Measurements from ENCODE around the gene THSD7A.

- TF ChIP-seq CTCF (IDR thresholded peaks at IDR 0.05) = no peak
- no peak for TF ChIP-seq EZH2phosphoT487 (IDR thresholded peaks at IDR 0.05)
These were observed 360.7 kb downstream of the THSD7A start for GRCh38 chr7:11471255-11471654.

All from neural progenitor cell (in vitro differentiated cells).